Keratinocyte (primary cell): ENCODE results near the gene GNB1. TPM values are rescaled to one million over a fixed set of nuclear protein-coding genes. Genes with fewer than 3 reads are reported as not detected.
"Not testable (repeated sequence)": the region's sequence is repeated elsewhere in the genome, so short reads cannot be mapped to it uniquely, and the experiment has no call there.

Source experiments
- DNase-seq: peaks from one replicate; pipeline ENCODE4 v3.0.0-alpha.2; 2011; ENCODE audit warnings: low read depth, missing footprints, low spot score
- FAIRE-seq: peaks from 2 replicates; lab custom pipeline; 2011; peaks lifted over from hg19 to GRCh38; lab: Jason Lieb, UNC
- H2AFZ ChIP-seq: 2 replicates; pipeline ENCODE4 v1.6.0; 2012; ENCODE audit warnings: low read length, control low read depth, inconsistent platforms; ENCODE audit not compliant: control insufficient read depth
- H3K27ac ChIP-seq: 2 replicates; pipeline ENCODE4 v1.5.1; 2011; ENCODE audit warnings: low read length; ENCODE audit not compliant: control insufficient read depth, insufficient read depth
- H3K27me3 ChIP-seq: 3 replicates; pipeline ENCODE4 v1.6.0; 2011; ENCODE audit warnings: low read length; ENCODE audit not compliant: control insufficient read depth, insufficient read depth; ENCODE audit errors: extremely low read depth
- H3K36me3 ChIP-seq, 2 experiments: 2 replicates in 1 of 2; 3 replicates in 1 of 2; pipeline ENCODE4 v1.5.1; 2011; ENCODE audit warnings: low read length in 2 of 2, mild to moderate bottlenecking in 1 of 2; ENCODE audit not compliant: control insufficient read depth in 2 of 2, insufficient read depth in 2 of 2; ENCODE audit errors: extremely low read depth in 1 of 2
- H3K4me1 ChIP-seq: 3 replicates; pipeline ENCODE4 v1.5.1; 2011; ENCODE audit warnings: low read length; ENCODE audit not compliant: control insufficient read depth, insufficient read depth; ENCODE audit errors: extremely low read depth
- H3K4me2 ChIP-seq: 3 replicates; pipeline ENCODE4 v1.6.0; 2011; ENCODE audit warnings: low read depth, low read length; ENCODE audit not compliant: control insufficient read depth, insufficient read depth; ENCODE audit errors: extremely low read depth
- H3K4me3 ChIP-seq, 3 experiments: fragments of 200-600 bp in 1 of 3; sonication (generic) in 1 of 3; 2 replicates in 2 of 3; 3 replicates in 1 of 3; pipeline ENCODE4 v1.5.1; 2011 to 2016; ENCODE audit warnings: low read length in 3 of 3, mild to moderate bottlenecking in 3 of 3, control low read depth in 2 of 3, inconsistent platforms in 1 of 3, low read depth in 1 of 3, mixed read lengths in 1 of 3, mixed run types in 1 of 3, moderate library complexity in 1 of 3; ENCODE audit not compliant: control insufficient read depth in 2 of 3, insufficient read depth in 2 of 3; ENCODE audit errors: extremely low read depth in 1 of 3
- H3K79me2 ChIP-seq: 2 replicates; pipeline ENCODE4 v1.6.0; 2012; ENCODE audit warnings: low read length; ENCODE audit not compliant: control insufficient read depth, insufficient read depth
- H3K9ac ChIP-seq: 3 replicates; pipeline ENCODE4 v1.6.0; 2011; ENCODE audit warnings: low read length; ENCODE audit not compliant: control insufficient read depth, insufficient read depth; ENCODE audit errors: extremely low read depth
- H3K9me1 ChIP-seq: 3 replicates; pipeline ENCODE4 v1.6.0; 2011; ENCODE audit warnings: low read length; ENCODE audit not compliant: control insufficient read depth, insufficient read depth; ENCODE audit errors: extremely low read depth
- H3K9me3 ChIP-seq: 2 replicates; pipeline ENCODE4 v1.5.1; 2012; ENCODE audit warnings: low read depth, low read length; ENCODE audit not compliant: control insufficient read depth
- H4K20me1 ChIP-seq: 3 replicates; pipeline ENCODE4 v1.6.0; 2011; ENCODE audit warnings: low read length; ENCODE audit not compliant: control insufficient read depth, insufficient read depth; ENCODE audit errors: extremely low read depth
- dilution Hi-C: fragments of 300-500 bp; cut with MboI; formaldehyde crosslinking; loops from one replicate; pipeline ENCODE4 v1.7.0; 2020; ENCODE audit warnings: low sequenced_read_pairs; ENCODE audit not compliant: extremely low pct_ligation_motif_present
- polyA plus RNA-seq, 5 experiments: library from polyadenylated mRNA; depleted of rRNA in 3 of 5; stranded (reverse) in 3 of 5; stranded (forward) in 1 of 5; unstranded in 1 of 5; fragments of >200 nt; gene quantifications; 1 replicate in 1 of 5; 2 replicates in 3 of 5; 3 replicates in 1 of 5; pipeline versions ENCODE4 v1.2.1 to v1.2.3, GENCODE V29; 2011 to 2012; ENCODE audit warnings: missing spikeins in 2 of 5, low read depth in 1 of 5, low replicate concordance in 1 of 5

The GNB1 gene
- polyA plus RNA-seq, 1 donor (not counting 4 experiments of a cell fraction or from before 2014, with no cell fraction given), result 364 TPM

- H3K4me1 ChIP-seq, H3K9ac ChIP-seq, H4K20me1 ChIP-seq, DNase-seq, H3K9me3 ChIP-seq, H3K9me1 ChIP-seq, FAIRE-seq, H3K27ac ChIP-seq, H3K27me3 ChIP-seq, H2AFZ ChIP-seq, H3K4me2 ChIP-seq, dilution Hi-C loops, H3K36me3 ChIP-seq, H3K79me2 ChIP-seq, H3K4me3 ChIP-seq: not testable (repeated sequence)
These were observed 149.9 kb downstream of the GNB1 start for GRCh38 chr1:1741013-1741412.

- H3K9me1 ChIP-seq, H3K9ac ChIP-seq, dilution Hi-C loops, FAIRE-seq, H3K4me1 ChIP-seq, H3K79me2 ChIP-seq, H3K4me3 ChIP-seq, H3K9me3 ChIP-seq, H3K27me3 ChIP-seq, H3K36me3 ChIP-seq, H4K20me1 ChIP-seq, H3K4me2 ChIP-seq, H2AFZ ChIP-seq, H3K27ac ChIP-seq, DNase-seq: not testable (repeated sequence)
These were observed 152.0 kb downstream of the GNB1 start for GRCh38 chr1:1738799-1739337.

GRCh38 chr1:1737675-1738590 is 153.0 kb downstream of the GNB1 start:
- FAIRE-seq, H3K79me2 ChIP-seq, H3K4me1 ChIP-seq, H3K9ac ChIP-seq, H3K36me3 ChIP-seq, H3K4me3 ChIP-seq, H2AFZ ChIP-seq, H3K9me3 ChIP-seq, H3K27ac ChIP-seq, dilution Hi-C loops, H4K20me1 ChIP-seq, H3K27me3 ChIP-seq, H3K4me2 ChIP-seq, H3K9me1 ChIP-seq, DNase-seq: not testable (repeated sequence)

Other genes starting within 250 kb of the GNB1 start
- gene CDK11B, start 232.1 kb downstream of the GNB1 start, polyA plus RNA-seq, result 4.3 to 5.9 TPM (median 4.6 TPM) in 3 replicates
- gene SLC35E2B, start 198.3 kb downstream of the GNB1 start, polyA plus RNA-seq, result 10.3 to 11.5 TPM (median 10.7 TPM) in 3 replicates
- gene CDK11A, start 166.7 kb downstream of the GNB1 start, polyA plus RNA-seq, result 3.5 to 5.3 TPM (median 3.9 TPM) in 3 replicates
- 54.0 to 59.9 TPM (median 54.8 TPM) in 3 replicates for gene NADK, start 112.6 kb downstream of the GNB1 start, polyA plus RNA-seq
- gene CALML6, start 24.2 kb upstream of the GNB1 start, polyA plus RNA-seq, result 0.08 to 0.45 TPM in 2 of 3 replicates, not detected in the other
- gene TMEM52, start 28.2 kb upstream of the GNB1 start, polyA plus RNA-seq, result 0.10 to 0.35 TPM (median 0.10 TPM) in 3 replicates
- not detected in 3 replicates for gene CFAP74, start 112.7 kb upstream of the GNB1 start, polyA plus RNA-seq
- not detected in 3 replicates for gene GABRD, start 128.3 kb upstream of the GNB1 start, polyA plus RNA-seq
- 36.3 to 41.3 TPM (median 39.5 TPM) in 3 replicates for gene PRKCZ, start 159.3 kb upstream of the GNB1 start, polyA plus RNA-seq